Neural progenitor cell (in vitro differentiated cells): ENCODE results near the gene PBX2. TPM values are rescaled to one million over a fixed set of nuclear protein-coding genes. Genes with fewer than 3 reads are reported as not detected.

Experiments used
- DNase-seq: peaks from one replicate; pipeline ENCODE4 v3.0.0-alpha.2; 2016; ENCODE audit warnings: low spot score
- H2AFZ ChIP-seq: fragments of 200-600 bp; sonication (generic); replicated peaks from 2 replicates; pipeline ENCODE4 v1.6.1; 2016; ENCODE audit warnings: antibody characterized with exemption
- H3F3A ChIP-seq: fragments of 200-600 bp; sonication (generic); 2 replicates; pipeline ENCODE4 v1.6.1; 2016; ENCODE audit warnings: antibody characterized with exemption, low read depth
- H3K27ac ChIP-seq: fragments of 200-600 bp; sonication (generic); 2 replicates; pipeline ENCODE4 v1.5.1; 2016; ENCODE audit warnings: mild to moderate bottlenecking
- H3K27me3 ChIP-seq: fragments of 200-600 bp; sonication (generic); 2 replicates; pipeline ENCODE4 v1.6.1; 2016; ENCODE audit warnings: mild to moderate bottlenecking, moderate library complexity
- H3K36me3 ChIP-seq: fragments of 200-600 bp; sonication (generic); 2 replicates; pipeline ENCODE4 v1.5.1; 2016
- H3K4me1 ChIP-seq: fragments of 200-600 bp; sonication (generic); 2 replicates; pipeline ENCODE4 v1.6.1; 2016; ENCODE audit warnings: mixed run types
- H3K4me2 ChIP-seq: fragments of 200-600 bp; sonication (generic); 2 replicates; pipeline ENCODE4 v1.6.1; 2016
- H3K4me3 ChIP-seq: fragments of 200-600 bp; sonication (generic); 2 replicates; pipeline ENCODE4 v1.5.1; 2016
- H3K79me2 ChIP-seq: fragments of 200-600 bp; sonication (generic); 2 replicates; pipeline ENCODE4 v1.6.1; 2016; ENCODE audit warnings: low read depth
- H3K9ac ChIP-seq: fragments of 200-600 bp; sonication (generic); 2 replicates; pipeline ENCODE4 v1.6.1; 2016
- H3K9me3 ChIP-seq: fragments of 200-600 bp; sonication (generic); 2 replicates; pipeline ENCODE4 v1.5.1; 2016; ENCODE audit warnings: low read depth
- H4K20me1 ChIP-seq: fragments of 200-600 bp; sonication (generic); 2 replicates; pipeline ENCODE4 v1.6.1; 2016; ENCODE audit warnings: low read depth
- H3K27ac Mint-ChIP-seq: 3 replicates; pipeline ENCODE4 v1.8.0; 2021; ENCODE audit warnings: mixed read lengths
- H3K27me3 Mint-ChIP-seq: 2 replicates; pipeline ENCODE4 v1.8.0; 2022; ENCODE audit warnings: low read depth, mild to moderate bottlenecking, inconsistent platforms, moderate library complexity, mixed read lengths; ENCODE audit not compliant: insufficient read depth
- H3K36me3 Mint-ChIP-seq: 3 replicates; pipeline ENCODE4 v1.8.0; 2021; ENCODE audit warnings: mixed read lengths
- H3K4me1 Mint-ChIP-seq: 3 replicates; pipeline ENCODE4 v1.8.0; 2021; ENCODE audit warnings: mixed read lengths
- H3K4me3 Mint-ChIP-seq: 3 replicates; pipeline ENCODE4 v1.8.0; 2021; ENCODE audit warnings: mild to moderate bottlenecking, moderate library complexity, mixed read lengths
- H3K9me3 Mint-ChIP-seq: 3 replicates; pipeline ENCODE4 v1.8.0; 2020; ENCODE audit warnings: mixed read lengths
- EZH2 ChIP-seq: fragments of 200-600 bp; sonication (generic); IDR thresholded peaks from 2 replicates; pipeline ENCODE4 v1.6.1; 2017; ENCODE audit warnings: antibody characterized with exemption, mild to moderate bottlenecking, moderate library complexity
- EZH2phosphoT487 ChIP-seq: fragments of 200-600 bp; sonication (generic); IDR thresholded peaks from 2 replicates; pipeline ENCODE4 v1.6.1; 2017; ENCODE audit warnings: antibody characterized with exemption
- total RNA-seq: library from RNA; depleted of rRNA; stranded (reverse); fragments of >200 nt; gene quantifications from 2 replicates; pipeline ENCODE4 v1.2.3, GENCODE V29; 2015; ENCODE audit warnings: low replicate concordance
- TF ChIP-seq, protein P1 (sequence below): fragments of 200-600 bp; sonication (generic); IDR thresholded peaks from 2 replicates; pipeline ENCODE4 v1.5.1; 2017; ENCODE audit warnings: antibody characterized with exemption, mild to moderate bottlenecking

PBX2 gene
- total RNA-seq, 1 donor from 2014 or later, result 53.3 TPM

- H3F3A ChIP-seq, result peaks cover 6% of the 10 kb centered on the region
- H3K36me3 Mint-ChIP-seq, result peaks cover 18% of the 10 kb centered on the region
- no peaks in the 10 kb centered on the region for H3K36me3 ChIP-seq
- H3K9ac ChIP-seq, result no peak overlapping the region
- H3K9me3 ChIP-seq, result no peaks in the 10 kb centered on the region
- peaks cover 5% of the 10 kb centered on the region for H4K20me1 ChIP-seq
- H3K27me3 ChIP-seq, result peaks cover 14% of the 10 kb centered on the region
- H3K4me1 ChIP-seq, result peaks cover 13% of the 10 kb centered on the region
- H3K4me3 ChIP-seq, result no peak overlapping the region
- no peaks in the 10 kb centered on the region for H3K9me3 Mint-ChIP-seq
- no peak overlapping the region for H2AFZ ChIP-seq
- no peak for DNase-seq
- peaks cover 15% of the 10 kb centered on the region for H3K27me3 Mint-ChIP-seq
- TF ChIP-seq EZH2 (no peak), EZH2phosphoT487 (no peak)
- TF ChIP-seq, protein P1, sequence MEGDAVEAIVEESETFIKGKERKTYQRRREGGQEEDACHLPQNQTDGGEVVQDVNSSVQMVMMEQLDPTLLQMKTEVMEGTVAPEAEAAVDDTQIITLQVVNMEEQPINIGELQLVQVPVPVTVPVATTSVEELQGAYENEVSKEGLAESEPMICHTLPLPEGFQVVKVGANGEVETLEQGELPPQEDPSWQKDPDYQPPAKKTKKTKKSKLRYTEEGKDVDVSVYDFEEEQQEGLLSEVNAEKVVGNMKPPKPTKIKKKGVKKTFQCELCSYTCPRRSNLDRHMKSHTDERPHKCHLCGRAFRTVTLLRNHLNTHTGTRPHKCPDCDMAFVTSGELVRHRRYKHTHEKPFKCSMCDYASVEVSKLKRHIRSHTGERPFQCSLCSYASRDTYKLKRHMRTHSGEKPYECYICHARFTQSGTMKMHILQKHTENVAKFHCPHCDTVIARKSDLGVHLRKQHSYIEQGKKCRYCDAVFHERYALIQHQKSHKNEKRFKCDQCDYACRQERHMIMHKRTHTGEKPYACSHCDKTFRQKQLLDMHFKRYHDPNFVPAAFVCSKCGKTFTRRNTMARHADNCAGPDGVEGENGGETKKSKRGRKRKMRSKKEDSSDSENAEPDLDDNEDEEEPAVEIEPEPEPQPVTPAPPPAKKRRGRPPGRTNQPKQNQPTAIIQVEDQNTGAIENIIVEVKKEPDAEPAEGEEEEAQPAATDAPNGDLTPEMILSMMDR, result no peak
- H3K27ac ChIP-seq, result no peak overlapping the region
- H3K79me2 ChIP-seq, result peaks cover 9% of the 10 kb centered on the region
- no peak overlapping the region for H3K27ac Mint-ChIP-seq
- H3K4me1 Mint-ChIP-seq, result peaks cover 29% of the 10 kb centered on the region
- H3K4me3 Mint-ChIP-seq, result no peak overlapping the region
- no peak overlapping the region for H3K4me2 ChIP-seq
Measured at GRCh38 chr6:32156891-32157290, 33.1 kb downstream of the PBX2 start.

- Histone ChIP-seq H3K79me2 (peaks cover 9% of the 10 kb centered on the region), H3F3A (peaks cover 18% of the 10 kb centered on the region), H3K9ac (peak overlapping the region; percentile 35), H3K4me3 (peak overlapping the region; percentile 65), H3K4me1 (peaks cover 18% of the 10 kb centered on the region), H3K27ac (no peak overlapping the region), H3K36me3 (no peaks in the 10 kb centered on the region), H3K4me2 (peak overlapping the region; percentile 86), H3K9me3 (no peaks in the 10 kb centered on the region), H3K27me3 (peaks cover 36% of the 10 kb centered on the region), H2AFZ (no peak overlapping the region), H4K20me1 (peaks cover 5% of the 10 kb centered on the region)
- TF ChIP-seq EZH2 (no peak), EZH2phosphoT487 (no peak)
- TF ChIP-seq, protein P1, result peak; percentile 58
- H3K27me3 Mint-ChIP-seq, result peaks cover 19% of the 10 kb centered on the region
- peaks cover 43% of the 10 kb centered on the region for H3K4me1 Mint-ChIP-seq
- H3K27ac Mint-ChIP-seq, result peak overlapping the region; percentile 93
- no peaks in the 10 kb centered on the region for H3K9me3 Mint-ChIP-seq
- peak; percentile 84 for DNase-seq
- H3K4me3 Mint-ChIP-seq, result peak overlapping the region; percentile 100
- H3K36me3 Mint-ChIP-seq, result peaks cover 22% of the 10 kb centered on the region
Measured at GRCh38 chr6:32154514-32155161, 35.4 kb downstream of the PBX2 start.

GRCh38 chr6:32153564-32154513, 36.2 kb downstream of the PBX2 start, which contains the start of gene PPT2:
Gene PPT2, plus strand, starts transcription at chr6:32154141. Its CDS starts 454 bp downstream, at chr6:32154595.
- peak within 1 kb of the TSS; percentile 86 for H3K4me2 ChIP-seq
- peak within 1 kb of the TSS; percentile 35 for H3K9ac ChIP-seq
- no peaks in the 10 kb centered on the region for H3K36me3 ChIP-seq
- DNase-seq, result peak; percentile 93
- no peaks in the 10 kb centered on the region for H3K9me3 Mint-ChIP-seq
- H3K9me3 ChIP-seq, result no peaks in the 10 kb centered on the region
- H3K4me3 Mint-ChIP-seq, result peak within 1 kb of the TSS; percentile 100
- peaks cover 9% of the 10 kb centered on the region for H3K79me2 ChIP-seq
- H3K27ac Mint-ChIP-seq, result peak within 1 kb of the TSS; percentile 98
- no peak within 1 kb of the TSS for H3K27ac ChIP-seq
- peaks cover 18% of the 10 kb centered on the region for H3F3A ChIP-seq
- H3K4me1 ChIP-seq, result peaks cover 18% of the 10 kb centered on the region
- peaks cover 19% of the 10 kb centered on the region for H3K27me3 Mint-ChIP-seq
- no peak for TF ChIP-seq EZH2phosphoT487
- TF ChIP-seq, protein P1, result peak; percentile 43
- peak within 1 kb of the TSS; percentile 65 for H3K4me3 ChIP-seq
- peak within 1 kb of the TSS; percentile 74 for H2AFZ ChIP-seq
- peaks cover 44% of the 10 kb centered on the region for H3K27me3 ChIP-seq
- peaks cover 24% of the 10 kb centered on the region for H3K36me3 Mint-ChIP-seq
- peaks cover 5% of the 10 kb centered on the region for H4K20me1 ChIP-seq
- peaks cover 43% of the 10 kb centered on the region for H3K4me1 Mint-ChIP-seq
